H9 (cell line): Measurements from ENCODE around the gene BRCC3. TPM values are rescaled to one million over a fixed set of nuclear protein-coding genes. Genes with fewer than 3 reads are reported as not detected.
A peak's percentile ranks its signal among the peaks of the same experiment; 100 is the strongest.

Experiments
- DNase-seq: peaks from one replicate; pipeline ENCODE4 v3.0.0-alpha.2; 2017
- H2AFZ ChIP-seq: one replicate; pipeline ENCODE4 v1.6.1; 2013; ENCODE audit warnings: mild to moderate bottlenecking, low read length, control low read depth, moderate library complexity
- H2AK5ac ChIP-seq: 2 replicates; pipeline ENCODE4 v1.6.1; 2013; ENCODE audit warnings: low read length, control low read depth, mixed read lengths; ENCODE audit not compliant: insufficient read length
- H2BK120ac ChIP-seq: one replicate; pipeline ENCODE4 v1.6.1; 2013; ENCODE audit warnings: low read depth, mild to moderate bottlenecking, low read length, control low read depth, inconsistent platforms; ENCODE audit not compliant: poor library complexity, severe bottlenecking
- H2BK12ac ChIP-seq: 2 replicates; pipeline ENCODE4 v1.6.1; 2013; ENCODE audit warnings: low read length, control low read depth, mixed read lengths, low read depth; ENCODE audit not compliant: insufficient read length
- H2BK15ac ChIP-seq: 2 replicates; pipeline ENCODE4 v1.6.1; 2013; ENCODE audit warnings: low read depth, low read length, control low read depth
- H2BK20ac ChIP-seq: one replicate; pipeline ENCODE4 v1.6.1; 2013; ENCODE audit warnings: low read depth, mild to moderate bottlenecking, low read length, control low read depth, inconsistent platforms; ENCODE audit not compliant: poor library complexity, severe bottlenecking
- H2BK5ac ChIP-seq: 2 replicates; pipeline ENCODE4 v1.6.1; 2013; ENCODE audit warnings: low read length, control low read depth, mixed read lengths; ENCODE audit not compliant: insufficient read length
- H3K14ac ChIP-seq: 2 replicates; pipeline ENCODE4 v1.6.1; 2013; ENCODE audit warnings: low read length, control low read depth; ENCODE audit not compliant: insufficient read depth
- H3K18ac ChIP-seq: 2 replicates; pipeline ENCODE4 v1.6.1; 2013; ENCODE audit warnings: low read depth, mild to moderate bottlenecking, mixed read lengths, low read length, control low read depth; ENCODE audit not compliant: insufficient read length
- H3K23ac ChIP-seq: 2 replicates; pipeline ENCODE4 v1.6.1; 2013; ENCODE audit warnings: low read length, control low read depth, mixed read lengths, low read depth; ENCODE audit not compliant: insufficient read length
- H3K23me2 ChIP-seq: 2 replicates; pipeline ENCODE4 v1.6.1; 2013; ENCODE audit warnings: low read depth, mild to moderate bottlenecking, mixed read lengths, low read length, control low read depth; ENCODE audit not compliant: insufficient read length, poor library complexity, severe bottlenecking
- H3K27ac ChIP-seq: 2 replicates; pipeline ENCODE4 v1.5.1; 2013; ENCODE audit warnings: low read length, control low read depth, mixed read lengths, low read depth; ENCODE audit not compliant: insufficient read length
- H3K27me3 ChIP-seq: 2 replicates; pipeline ENCODE4 v1.6.1; 2013; ENCODE audit warnings: low read length, control low read depth, inconsistent platforms; ENCODE audit not compliant: insufficient read depth
- H3K4ac ChIP-seq: 2 replicates; pipeline ENCODE4 v1.6.1; 2013; ENCODE audit warnings: low read depth, mild to moderate bottlenecking, control low read depth, inconsistent platforms, low read length, moderate library complexity
- H3K4me1 ChIP-seq: 2 replicates; pipeline ENCODE4 v1.6.1; 2013; ENCODE audit warnings: low read length, control low read depth, inconsistent platforms; ENCODE audit not compliant: insufficient read depth
- H3K4me2 ChIP-seq: 2 replicates; pipeline ENCODE4 v1.6.1; 2013; ENCODE audit warnings: low read length, control low read depth, mixed read lengths; ENCODE audit not compliant: insufficient read length, insufficient read depth
- H3K56ac ChIP-seq: 2 replicates; pipeline ENCODE4 v1.6.1; 2013; ENCODE audit warnings: low read depth, mild to moderate bottlenecking, mixed read lengths, low read length, control low read depth; ENCODE audit not compliant: insufficient read length
- H3K79me1 ChIP-seq: 2 replicates; pipeline ENCODE4 v1.6.1; 2013; ENCODE audit warnings: low read depth, mild to moderate bottlenecking, moderate library complexity, low read length, control low read depth, inconsistent platforms; ENCODE audit not compliant: insufficient read depth, poor library complexity, severe bottlenecking
- H3K79me2 ChIP-seq: 2 replicates; pipeline ENCODE4 v1.6.1; 2013; ENCODE audit warnings: low read length, control low read depth, inconsistent platforms; ENCODE audit not compliant: insufficient read depth
- H3K9ac ChIP-seq: 2 replicates; pipeline ENCODE4 v1.6.1; 2013; ENCODE audit warnings: low read length, control low read depth, mixed read lengths; ENCODE audit not compliant: insufficient read length; ENCODE audit errors: extremely low read depth
- H3K9me3 ChIP-seq: one replicate; pipeline ENCODE4 v1.6.1; 2013; ENCODE audit warnings: low read depth, low read length, inconsistent platforms; ENCODE audit not compliant: control insufficient read depth
- H3T11ph ChIP-seq: one replicate; pipeline ENCODE4 v1.6.1; 2013; ENCODE audit warnings: mild to moderate bottlenecking, low read length, control low read depth, inconsistent platforms
- H4K20me1 ChIP-seq: one replicate; pipeline ENCODE4 v1.6.1; 2013; ENCODE audit not compliant: control insufficient read depth, insufficient read length, insufficient read depth
- H4K5ac ChIP-seq: 2 replicates; pipeline ENCODE4 v1.6.1; 2013; ENCODE audit warnings: low read depth, mild to moderate bottlenecking, mixed read lengths, low read length, control low read depth; ENCODE audit not compliant: insufficient read length
- H4K8ac ChIP-seq: replicated peaks from 2 replicates; pipeline ENCODE4 v1.6.1; 2013; ENCODE audit warnings: low read length, control low read depth, mixed read lengths, low read depth; ENCODE audit not compliant: insufficient read length
- H4K91ac ChIP-seq: 2 replicates; pipeline ENCODE4 v1.6.1; 2013; ENCODE audit warnings: low read depth, mild to moderate bottlenecking, moderate library complexity, mixed read lengths, low read length, control low read depth; ENCODE audit not compliant: insufficient read length
- H3K27ac Mint-ChIP-seq, 3 experiments: 2 replicates in 2 of 3; 3 replicates in 1 of 3; pipeline ENCODE4 v1.8.0; 2020 to 2021; ENCODE audit warnings: mixed read lengths in 3 of 3, mild to moderate bottlenecking in 1 of 3, moderate library complexity in 1 of 3
- H3K27me3 Mint-ChIP-seq: 2 replicates; pipeline ENCODE4 v1.8.0; 2021; ENCODE audit warnings: low read depth, mild to moderate bottlenecking, moderate library complexity, mixed read lengths
- H3K36me3 Mint-ChIP-seq, 3 experiments: 2 replicates in 2 of 3; 3 replicates in 1 of 3; pipeline ENCODE4 v1.8.0; 2020 to 2021; ENCODE audit warnings: low read depth in 3 of 3, mixed read lengths in 3 of 3; ENCODE audit not compliant: insufficient read depth in 1 of 3
- H3K4me1 Mint-ChIP-seq, 2 experiments: 2 replicates each; pipeline ENCODE4 v1.8.0; 2020; ENCODE audit warnings: mixed read lengths in 2 of 2
- H3K4me3 Mint-ChIP-seq, 2 experiments: 2 replicates in 1 of 2; 3 replicates in 1 of 2; pipeline ENCODE4 v1.8.0; 2020 to 2021; ENCODE audit warnings: mild to moderate bottlenecking in 2 of 2, mixed read lengths in 2 of 2, moderate library complexity in 1 of 2
- H3K9me3 Mint-ChIP-seq, 2 experiments: 2 replicates in 1 of 2; 3 replicates in 1 of 2; pipeline ENCODE4 v1.8.0; 2020; ENCODE audit warnings: mild to moderate bottlenecking in 2 of 2, mixed read lengths in 2 of 2, moderate library complexity in 1 of 2
- CTCF ChIP-seq: fragments of 200-600 bp; sonication (generic); conservative IDR thresholded peaks from 3 replicates; pipeline ENCODE4 v1.8.0; 2021; ENCODE audit warnings: antibody characterized with exemption, mild to moderate bottlenecking
- WGBS: extraction: QIAGEN DNeasy Blood & Tissue Kit; methylation state at CpG from one replicate; pipeline ENCODE4 v1.1.7; 2013; ENCODE audit warnings: missing lambda C conversion rate, low lambda C conversion rate, mixed read lengths; ENCODE audit not compliant: insufficient read length; ENCODE audit errors: extremely low coverage; 5-methylcytosine and 5-hydroxymethylcytosine counted together
- total RNA-seq: library from RNA; stranded (reverse); gene quantifications from 2 replicates; pipeline ENCODE4 v1.2.1, GENCODE V29; 2021

BRCC3 gene
- total RNA-seq, 1 experiment from 2014 or later, result 27.3 TPM

DNA sequence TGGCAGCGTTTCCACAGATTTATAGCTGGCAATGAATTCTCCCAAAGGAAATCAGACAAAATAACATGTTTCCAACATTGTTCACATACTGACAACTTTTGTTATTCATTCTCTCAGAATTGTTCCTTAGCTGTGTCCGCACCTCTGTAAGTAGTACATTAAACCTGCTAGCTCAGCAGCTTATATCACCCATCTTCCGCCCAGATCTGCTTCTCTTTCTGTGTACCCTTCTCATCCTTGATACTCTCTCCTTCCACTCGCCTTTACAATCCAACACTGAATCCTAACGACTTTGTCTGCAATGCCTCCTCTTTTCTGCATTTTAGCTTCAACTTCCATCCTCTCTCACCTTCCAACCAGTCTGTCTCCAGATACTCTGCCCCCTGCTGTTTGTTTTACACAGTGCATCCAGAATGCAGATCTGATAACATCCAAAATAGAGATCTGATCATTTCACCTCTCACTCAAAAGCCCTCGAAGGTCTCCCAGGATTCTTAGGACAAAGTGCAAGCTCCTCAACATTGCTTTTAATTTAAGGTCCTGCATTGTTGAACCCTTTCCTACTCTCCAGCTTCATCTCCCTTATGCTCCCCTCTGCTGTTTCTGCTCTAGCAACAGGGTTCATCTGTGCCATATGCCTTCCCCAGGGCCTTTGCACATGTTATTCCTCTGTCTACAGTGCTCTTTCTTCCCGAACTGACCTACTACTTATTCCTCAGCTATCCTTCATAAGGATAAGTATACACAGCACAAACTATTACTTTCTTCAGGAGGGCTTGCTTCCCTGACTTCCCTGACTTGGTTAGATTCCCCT, 77.6 kb downstream of the BRCC3 start:
- H3K14ac ChIP-seq, result no peak overlapping the region
- H4K8ac ChIP-seq, result no peak overlapping the region
- H2BK120ac ChIP-seq, result no peak overlapping the region
- Mint-ChIP-seq H3K27me3 (peaks cover 11% of the 10 kb centered on the region), H3K27ac (no peak overlapping the region), H3K4me3 (no peak overlapping the region), H3K9me3 (peaks cover 77 to 79% of the 10 kb centered on the region in 2 experiments), H3K4me1 (no peaks in the 10 kb centered on the region; a peak in 1 of 4 replicates), H3K36me3 (peaks cover 0 to 4% (median 0%) of the 10 kb centered on the region in 3 experiments; a peak in 3 of 7 replicates)
- H3K27me3 ChIP-seq, result no peaks in the 10 kb centered on the region
- no peak overlapping the region for H3T11ph ChIP-seq
- H2BK5ac ChIP-seq, result no peak overlapping the region
- H4K20me1 ChIP-seq, result no peaks in the 10 kb centered on the region
- H3K18ac ChIP-seq, result no peak overlapping the region
- H3K9ac ChIP-seq, result no peak overlapping the region
- H3K79me1 ChIP-seq, result no peaks in the 10 kb centered on the region
- no peaks in the 10 kb centered on the region for H3K79me2 ChIP-seq
- no peak overlapping the region for H3K56ac ChIP-seq
- H2BK20ac ChIP-seq, result no peak overlapping the region
- no peak overlapping the region for H4K5ac ChIP-seq
- H3K4me1 ChIP-seq, result no peaks in the 10 kb centered on the region; the same call in 1 of the 2 replicates
- no peak overlapping the region for H3K23ac ChIP-seq
- no peak overlapping the region for H4K91ac ChIP-seq
- no peak for DNase-seq
- no peaks in the 10 kb centered on the region for H3K23me2 ChIP-seq
- H2AK5ac ChIP-seq, result no peak overlapping the region
- WGBS, result no CpG with 5 or more reads among the region's 7 CpGs
- H3K4ac ChIP-seq, result no peak overlapping the region
- H2BK15ac ChIP-seq, result no peak overlapping the region
- no peak overlapping the region for H2AFZ ChIP-seq
- H2BK12ac ChIP-seq, result no peak overlapping the region
- no peak overlapping the region for H3K27ac ChIP-seq
- peak; percentile 66 for TF ChIP-seq CTCF
- no peak overlapping the region for H3K4me2 ChIP-seq
- H3K9me3 ChIP-seq, result peaks cover 23% of the 10 kb centered on the region
